Ascending aorta (tissue), 2 donors: ENCODE results near the gene TSEN2. TPM values are rescaled to one million over a fixed set of nuclear protein-coding genes. Genes with fewer than 3 reads are reported as not detected.

Experiments
- DNase-seq, 2 donors: peaks; one replicate each; pipeline ENCODE4 v3.0.0-alpha.2; 2019; ENCODE audit warnings: low spot score in 2 of 2
- H3K27ac ChIP-seq, 2 donors: fragments of 200-600 bp; sonication (generic); one replicate each; pipeline ENCODE4 v1.5.1; 2016 to 2017; ENCODE audit warnings: mild to moderate bottlenecking in 1 of 2
- H3K27me3 ChIP-seq: fragments of 200-600 bp; sonication (generic); one replicate; pipeline ENCODE4 v1.5.1; 2017
- H3K36me3 ChIP-seq, 2 donors: fragments of 200-600 bp; sonication (generic); one replicate each; pipeline ENCODE4 v1.5.1; 2016
- H3K4me1 ChIP-seq, 2 donors: fragments of 200-600 bp; sonication (generic); one replicate each; pipeline ENCODE4 v1.5.1; 2016 to 2017; ENCODE audit warnings: mild to moderate bottlenecking in 1 of 2
- H3K4me3 ChIP-seq, 2 donors: fragments of 200-600 bp; sonication (generic); one replicate each; pipeline ENCODE4 v1.5.1; 2016 to 2017; ENCODE audit warnings: mild to moderate bottlenecking in 1 of 2
- H3K9me3 ChIP-seq, 2 donors: fragments of 200-600 bp; sonication (generic); one replicate each; pipeline ENCODE4 v1.5.1; 2016
- intact Hi-C: fragments of 100-400 bp; cut with DNase I; formaldehyde crosslinking; loops from one replicate; pipeline ENCODE4 v1.15.1; 2023
- total RNA-seq: library from RNA; depleted of rRNA; stranded (reverse); fragments of >200 nt; gene quantifications from one replicate; pipeline ENCODE4 v1.1.0, GENCODE V29; 2016
- TF ChIP-seq, protein P1 (sequence below), 3 experiments: fragments of 200-600 bp in 2 of 3; fragments of 450-650 bp in 1 of 3; sonication (generic) in 2 of 3; IDR thresholded peaks; one replicate each; pipeline ENCODE4 v1.5.1; 2016 to 2019; ENCODE audit warnings: antibody characterized with exemption in 3 of 3, mild to moderate bottlenecking in 1 of 3, moderate library complexity in 1 of 3

TSEN2 gene
- total RNA-seq, 1 donor from 2014 or later: 6.3 TPM

DNA sequence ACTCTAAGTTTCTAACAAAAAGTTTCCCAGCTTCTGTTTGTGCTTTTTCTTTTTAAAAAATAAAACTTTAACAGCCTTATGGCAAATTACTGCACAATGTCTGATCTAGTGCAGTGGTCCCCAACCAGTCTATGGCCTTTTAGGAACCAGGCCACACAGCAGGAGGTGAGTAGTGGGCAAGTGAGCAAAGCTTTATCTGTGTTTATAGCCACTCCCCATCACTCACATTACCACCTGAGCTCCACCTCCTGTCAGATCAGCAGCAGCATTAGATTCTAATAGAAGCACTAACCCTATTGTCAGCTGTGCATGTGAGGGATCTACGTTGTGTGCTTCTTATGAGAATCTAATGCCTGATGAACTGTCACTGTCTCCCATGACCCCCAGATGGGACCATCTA is 78.2 kb downstream of the TSEN2 start:
- Histone ChIP-seq H3K36me3 (no peaks in the 10 kb centered on the region), H3K4me3 (no peak overlapping the region), H3K27ac (no peak overlapping the region), H3K27me3 (no peaks in the 10 kb centered on the region), H3K9me3 (peaks cover 11 to 16% of the 10 kb centered on the region in 2 donors), H3K4me1 (peaks cover 6 to 33% of the 10 kb centered on the region in 2 donors)
- intact Hi-C loops: no loop called here
- TF ChIP-seq, protein P1, sequence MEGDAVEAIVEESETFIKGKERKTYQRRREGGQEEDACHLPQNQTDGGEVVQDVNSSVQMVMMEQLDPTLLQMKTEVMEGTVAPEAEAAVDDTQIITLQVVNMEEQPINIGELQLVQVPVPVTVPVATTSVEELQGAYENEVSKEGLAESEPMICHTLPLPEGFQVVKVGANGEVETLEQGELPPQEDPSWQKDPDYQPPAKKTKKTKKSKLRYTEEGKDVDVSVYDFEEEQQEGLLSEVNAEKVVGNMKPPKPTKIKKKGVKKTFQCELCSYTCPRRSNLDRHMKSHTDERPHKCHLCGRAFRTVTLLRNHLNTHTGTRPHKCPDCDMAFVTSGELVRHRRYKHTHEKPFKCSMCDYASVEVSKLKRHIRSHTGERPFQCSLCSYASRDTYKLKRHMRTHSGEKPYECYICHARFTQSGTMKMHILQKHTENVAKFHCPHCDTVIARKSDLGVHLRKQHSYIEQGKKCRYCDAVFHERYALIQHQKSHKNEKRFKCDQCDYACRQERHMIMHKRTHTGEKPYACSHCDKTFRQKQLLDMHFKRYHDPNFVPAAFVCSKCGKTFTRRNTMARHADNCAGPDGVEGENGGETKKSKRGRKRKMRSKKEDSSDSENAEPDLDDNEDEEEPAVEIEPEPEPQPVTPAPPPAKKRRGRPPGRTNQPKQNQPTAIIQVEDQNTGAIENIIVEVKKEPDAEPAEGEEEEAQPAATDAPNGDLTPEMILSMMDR (IDR thresholded peaks at IDR 0.05): no peak
- DNase-seq: no peak

DNA sequence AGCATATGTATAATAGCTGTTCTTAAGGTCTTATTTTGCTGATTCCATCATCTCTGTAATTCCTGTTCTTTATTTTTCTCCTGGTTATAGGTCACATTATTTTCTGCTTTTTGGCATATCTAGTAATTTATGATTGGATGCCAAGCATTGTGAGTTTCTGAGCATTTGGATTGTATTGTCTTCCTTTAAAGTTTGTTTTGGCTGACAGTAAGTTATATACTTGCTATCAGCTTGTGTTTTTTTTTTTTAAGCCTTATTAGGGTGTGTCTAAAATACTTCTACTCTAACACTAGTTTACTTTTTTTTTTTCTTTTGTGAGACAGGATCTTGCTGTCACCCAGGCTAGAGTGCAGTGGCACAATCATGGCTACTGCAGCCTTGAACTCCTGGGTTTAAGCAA is 82.7 kb downstream of the TSEN2 start:
- Histone ChIP-seq H3K4me3 (no peak overlapping the region), H3K4me1 (peaks cover 0 to 4% of the 10 kb centered on the region in 2 donors), H3K27me3 (no peaks in the 10 kb centered on the region), H3K9me3 (peaks cover 11 to 16% of the 10 kb centered on the region in 2 donors), H3K27ac (no peak overlapping the region), H3K36me3 (peaks cover 29 to 32% of the 10 kb centered on the region in 2 donors)
- intact Hi-C loops: no loop called here
- TF ChIP-seq, protein P1 (IDR thresholded peaks at IDR 0.05): no peak
- no peak for DNase-seq

DNA sequence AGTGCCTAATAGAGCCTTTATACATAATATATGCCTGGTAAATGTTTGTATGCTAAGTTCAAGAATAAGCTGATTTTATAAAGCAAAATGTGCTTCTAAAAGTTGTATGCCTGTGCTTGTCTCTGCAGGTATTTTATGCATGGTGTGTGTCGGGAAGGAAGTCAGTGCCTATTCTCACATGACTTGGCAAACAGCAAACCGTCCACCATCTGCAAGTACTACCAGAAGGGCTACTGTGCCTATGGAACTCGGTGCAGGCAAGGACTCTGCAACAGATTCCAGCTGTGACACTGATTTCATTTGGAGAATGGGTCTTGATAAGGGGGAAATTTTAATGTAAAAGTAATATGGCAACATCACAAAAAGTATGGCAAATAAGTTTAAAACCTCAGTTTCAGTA is 84.5 kb downstream of the TSEN2 start:
- DNase-seq: no peak
- Histone ChIP-seq H3K4me1 (no peaks in the 10 kb centered on the region), H3K27ac (no peak overlapping the region), H3K9me3 (peaks cover 11 to 16% of the 10 kb centered on the region in 2 donors), H3K4me3 (no peak overlapping the region), H3K27me3 (no peaks in the 10 kb centered on the region), H3K36me3 (peaks cover 47 to 49% of the 10 kb centered on the region in 2 donors)
- intact Hi-C loops: no loop called here
- TF ChIP-seq, protein P1 (IDR thresholded peaks at IDR 0.05): no peak

DNA sequence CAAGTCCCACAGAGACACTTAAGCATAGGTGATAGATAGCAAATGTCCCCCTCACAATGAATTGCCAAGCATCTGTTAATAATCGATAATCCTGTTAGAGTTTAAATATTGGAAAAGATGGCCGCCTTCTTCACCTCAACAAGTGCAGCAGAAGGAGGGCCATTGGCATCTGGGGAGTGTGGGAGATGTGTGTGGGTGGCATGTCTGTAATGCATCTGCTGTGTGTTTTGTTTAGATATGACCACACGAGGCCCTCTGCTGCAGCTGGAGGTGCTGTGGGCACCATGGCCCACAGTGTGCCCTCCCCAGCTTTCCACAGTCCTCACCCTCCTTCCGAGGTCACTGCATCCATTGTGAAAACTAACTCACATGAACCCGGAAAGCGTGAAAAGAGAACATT is 85.6 kb downstream of the TSEN2 start:
- Histone ChIP-seq H3K36me3 (peaks cover 58 to 60% of the 10 kb centered on the region in 2 donors), H3K9me3 (peaks cover 11 to 16% of the 10 kb centered on the region in 2 donors)

DNA sequence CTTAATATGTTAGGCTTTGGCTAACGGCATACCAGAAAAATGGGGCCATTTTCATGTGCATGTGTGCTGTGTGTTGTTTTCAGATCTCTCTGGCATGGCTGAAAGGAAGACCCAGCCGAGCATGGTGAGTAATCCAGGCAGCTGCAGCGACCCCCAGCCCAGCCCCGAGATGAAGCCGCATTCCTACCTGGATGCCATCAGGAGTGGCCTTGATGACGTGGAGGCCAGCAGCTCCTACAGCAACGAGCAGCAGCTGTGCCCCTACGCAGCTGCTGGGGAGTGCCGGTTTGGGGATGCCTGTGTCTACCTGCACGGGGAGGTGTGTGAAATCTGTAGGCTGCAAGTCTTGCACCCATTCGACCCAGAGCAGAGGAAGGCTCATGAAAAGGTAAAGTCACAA is 87.7 kb downstream of the TSEN2 start:
- TF ChIP-seq, protein P1 (IDR thresholded peaks at IDR 0.05): no peak
- H3K4me1 ChIP-seq: no peaks in the 10 kb centered on the region
- peaks cover 0 to 4% of the 10 kb centered on the region in 2 donors for H3K9me3 ChIP-seq
- peaks cover 78 to 80% of the 10 kb centered on the region in 2 donors for H3K36me3 ChIP-seq
- intact Hi-C loops: no loop called here
- H3K4me3 ChIP-seq: no peak overlapping the region
- H3K27ac ChIP-seq: no peak overlapping the region
- no peaks in the 10 kb centered on the region for H3K27me3 ChIP-seq
- DNase-seq: no peak

More for the DNA sequence above, 85.6 kb downstream of the TSEN2 start:
- Histone ChIP-seq H3K27me3 (no peaks in the 10 kb centered on the region), H3K27ac (no peak overlapping the region), H3K4me3 (no peak overlapping the region), H3K4me1 (no peaks in the 10 kb centered on the region)
- DNase-seq: no peak
- TF ChIP-seq, protein P1 (IDR thresholded peaks at IDR 0.05): no peak
- intact Hi-C loops: no loop called here

DNA sequence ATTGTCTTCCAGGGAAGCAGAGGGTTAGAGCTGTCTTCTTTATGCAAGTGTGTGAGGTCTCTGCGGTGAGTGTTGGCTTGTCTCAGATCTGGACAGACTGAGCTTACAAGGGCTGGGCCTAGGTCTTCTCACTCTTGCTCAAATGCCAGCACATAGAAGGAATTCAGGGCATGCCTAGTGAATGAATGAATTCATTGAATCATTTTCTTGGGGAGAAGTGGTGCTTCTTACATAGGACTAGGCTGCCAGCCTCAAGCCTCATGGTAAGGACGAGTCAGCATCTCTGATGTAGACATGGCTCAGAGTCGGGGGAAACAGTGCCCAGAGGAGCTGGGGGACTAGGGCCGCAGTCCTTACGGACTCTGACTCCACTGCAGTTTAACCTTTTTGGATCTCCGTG is 89.9 kb downstream of the TSEN2 start:
- Histone ChIP-seq H3K27ac (no peak overlapping the region), H3K9me3 (no peaks in the 10 kb centered on the region), H3K4me1 (no peaks in the 10 kb centered on the region), H3K36me3 (peaks cover 86 to 98% of the 10 kb centered on the region in 2 donors), H3K27me3 (no peaks in the 10 kb centered on the region), H3K4me3 (no peak overlapping the region)
- intact Hi-C loops: no loop called here
- TF ChIP-seq, protein P1 (IDR thresholded peaks at IDR 0.05): no peak
- no peak for DNase-seq
